BE2C (cell line): Measurements from ENCODE around the gene ARRDC4.

ENCODE experiments used
- DNase-seq: peaks from one replicate; pipeline ENCODE4 v3.0.0-alpha.2; 2020
- H3K27me3 ChIP-seq: fragments of 250-450 bp; sonication (Bioruptor Pico); 2 replicates; pipeline ENCODE4 v1.5.1; 2020; ENCODE audit warnings: mild to moderate bottlenecking
- H3K36me3 ChIP-seq: fragments of 250-450 bp; sonication (Bioruptor Pico); 2 replicates; pipeline ENCODE4 v1.5.1; 2020; ENCODE audit warnings: mild to moderate bottlenecking
- H3K4me1 ChIP-seq: fragments of 250-450 bp; sonication (Bioruptor Pico); 2 replicates; pipeline ENCODE4 v1.5.1; 2020
- H3K4me3 ChIP-seq: 2 replicates; pipeline ENCODE4 v1.5.1; 2011; ENCODE audit warnings: low read depth, low read length
- H3K9me3 ChIP-seq: fragments of 250-450 bp; sonication (Bioruptor Pico); 2 replicates; pipeline ENCODE4 v1.5.1; 2020
- CTCF ChIP-seq: IDR thresholded peaks from 2 replicates; pipeline ENCODE4 v1.5.1; 2012; ENCODE audit warnings: mild to moderate bottlenecking, low read depth, low read length

The ARRDC4 gene

GRCh38 chr15:97961067-97961954 lies 808 bp downstream of the ARRDC4 start:
- peak; percentile 30 for DNase-seq
- H3K36me3 ChIP-seq, result peaks cover 6% of the 10 kb centered on the region
- H3K9me3 ChIP-seq, result no peaks in the 10 kb centered on the region
- TF ChIP-seq CTCF, result no peak
- peaks cover 4% of the 10 kb centered on the region for H3K4me1 ChIP-seq
- H3K4me3 ChIP-seq, result peak overlapping the region; percentile 77
- no peaks in the 10 kb centered on the region for H3K27me3 ChIP-seq

GRCh38 chr15:97962263-97962662 lies 1.8 kb downstream of the ARRDC4 start:
- no peak for TF ChIP-seq CTCF
- Histone ChIP-seq H3K4me3 (peak overlapping the region; percentile 77), H3K27me3 (no peaks in the 10 kb centered on the region)

DNA sequence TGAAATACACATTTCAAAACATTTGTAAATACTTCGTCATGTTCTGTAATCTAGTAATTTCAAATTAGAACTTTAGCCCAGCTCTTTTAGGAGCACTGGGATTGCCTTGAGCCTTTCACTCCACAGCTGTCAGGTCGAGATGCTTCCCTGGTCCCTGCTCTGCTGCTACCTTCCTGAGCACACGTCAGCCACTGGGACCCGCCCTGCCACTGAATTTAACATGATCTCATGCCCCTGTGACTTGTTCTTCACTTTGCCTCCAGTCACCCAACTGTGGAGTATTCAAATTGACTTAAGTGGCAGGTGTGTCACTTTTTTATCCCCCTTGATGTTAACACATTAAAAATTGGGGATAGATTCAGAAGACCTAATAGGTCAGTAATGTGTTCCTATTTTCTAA lies 3.3 kb downstream of the ARRDC4 start:
- H3K4me3 ChIP-seq, result no peak overlapping the region
- H3K27me3 ChIP-seq, result no peaks in the 10 kb centered on the region
- no peaks in the 10 kb centered on the region for H3K9me3 ChIP-seq
- no peak for DNase-seq
- peaks cover 11% of the 10 kb centered on the region for H3K36me3 ChIP-seq
- no peak for TF ChIP-seq CTCF
- H3K4me1 ChIP-seq, result peaks cover 4% of the 10 kb centered on the region

More at GRCh38 chr15:97962263-97962662, 1.8 kb downstream of the ARRDC4 start:
- DNase-seq, result no peak
- peaks cover 4% of the 10 kb centered on the region for H3K4me1 ChIP-seq
- H3K9me3 ChIP-seq, result no peaks in the 10 kb centered on the region
- H3K36me3 ChIP-seq, result peaks cover 11% of the 10 kb centered on the region

DNA sequence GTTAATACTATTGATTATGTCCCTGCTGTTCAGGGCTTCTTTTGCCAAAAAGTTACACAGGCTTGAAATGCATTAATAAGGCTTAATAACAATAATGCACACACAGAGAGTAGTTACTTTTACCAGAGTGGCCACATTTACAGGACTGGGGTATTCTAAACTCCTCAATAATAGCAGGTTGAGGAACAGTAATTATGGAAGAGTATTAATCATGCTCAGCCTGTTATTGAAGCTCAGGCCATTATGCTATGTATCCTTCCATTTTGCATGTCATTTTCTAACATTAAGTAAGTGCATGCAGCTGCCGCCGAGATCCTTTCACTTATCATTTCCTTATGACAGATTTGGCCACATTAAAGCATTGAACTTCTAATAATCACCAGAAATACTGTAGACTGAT lies 5.7 kb downstream of the ARRDC4 start:
- Histone ChIP-seq H3K9me3 (no peaks in the 10 kb centered on the region), H3K36me3 (peaks cover 31% of the 10 kb centered on the region), H3K4me3 (no peak overlapping the region), H3K4me1 (peaks cover 4% of the 10 kb centered on the region), H3K27me3 (no peaks in the 10 kb centered on the region)
- TF ChIP-seq CTCF, result no peak
- no peak for DNase-seq

DNA sequence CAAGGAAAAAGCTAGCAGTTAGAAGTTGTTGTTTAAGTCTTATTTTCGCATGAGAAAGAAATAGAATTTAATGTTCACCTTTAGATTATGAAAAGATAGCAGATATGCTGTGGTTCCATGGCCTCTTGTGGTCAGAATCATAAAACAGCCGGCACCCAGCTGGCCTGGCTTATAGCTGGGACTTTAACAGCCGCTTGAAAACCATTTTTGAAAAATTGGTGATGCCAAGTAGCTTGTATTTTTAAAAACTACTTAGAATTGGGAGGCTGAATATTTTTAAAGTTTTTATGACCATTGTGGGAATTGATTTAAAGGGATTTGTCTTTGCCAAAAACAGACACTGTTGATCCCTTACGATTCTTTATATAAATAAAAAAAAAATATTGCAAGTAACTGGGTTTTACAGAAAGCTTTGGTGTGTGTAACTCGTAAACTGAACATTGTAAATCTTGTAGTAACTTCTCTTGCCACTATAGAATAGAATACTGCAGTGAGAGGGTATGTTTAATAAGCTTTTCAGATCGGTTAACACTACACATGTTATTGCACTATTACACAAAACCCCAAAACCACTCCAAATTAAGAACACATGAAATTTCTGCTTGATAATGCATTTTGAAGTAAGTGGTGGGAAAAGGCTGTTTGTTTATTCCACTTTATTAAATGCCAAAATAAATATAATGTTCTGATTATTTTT lies 6.6 kb downstream of the ARRDC4 start:
- peaks cover 3% of the 10 kb centered on the region for H3K4me1 ChIP-seq
- no peaks in the 10 kb centered on the region for H3K27me3 ChIP-seq
- H3K9me3 ChIP-seq, result no peaks in the 10 kb centered on the region
- no peak for TF ChIP-seq CTCF
- no peak overlapping the region for H3K4me3 ChIP-seq
- DNase-seq, result no peak
- peaks cover 39% of the 10 kb centered on the region for H3K36me3 ChIP-seq

- H3K4me3 ChIP-seq, result no peak overlapping the region
- peaks cover 40% of the 10 kb centered on the region for H3K36me3 ChIP-seq
- no peak for TF ChIP-seq CTCF
Measured at GRCh38 chr15:97967881-97968280, 7.4 kb downstream of the ARRDC4 start.

More at GRCh38 chr15:97967881-97968280, 7.4 kb downstream of the ARRDC4 start:
- Histone ChIP-seq H3K4me1 (no peaks in the 10 kb centered on the region; the same call in 1 of the 2 replicates), H3K9me3 (no peaks in the 10 kb centered on the region), H3K27me3 (no peaks in the 10 kb centered on the region)
- DNase-seq, result no peak
